ENCODE measurements around the gene ZNF628. TPM values are rescaled to one million over a fixed set of nuclear protein-coding genes. Genes with fewer than 3 reads are reported as not detected.

The ZNF628 gene
- total RNA-seq, 4 donors from 2014 or later = 2.4 to 13.0 (median 4.9) TPM

DNA sequence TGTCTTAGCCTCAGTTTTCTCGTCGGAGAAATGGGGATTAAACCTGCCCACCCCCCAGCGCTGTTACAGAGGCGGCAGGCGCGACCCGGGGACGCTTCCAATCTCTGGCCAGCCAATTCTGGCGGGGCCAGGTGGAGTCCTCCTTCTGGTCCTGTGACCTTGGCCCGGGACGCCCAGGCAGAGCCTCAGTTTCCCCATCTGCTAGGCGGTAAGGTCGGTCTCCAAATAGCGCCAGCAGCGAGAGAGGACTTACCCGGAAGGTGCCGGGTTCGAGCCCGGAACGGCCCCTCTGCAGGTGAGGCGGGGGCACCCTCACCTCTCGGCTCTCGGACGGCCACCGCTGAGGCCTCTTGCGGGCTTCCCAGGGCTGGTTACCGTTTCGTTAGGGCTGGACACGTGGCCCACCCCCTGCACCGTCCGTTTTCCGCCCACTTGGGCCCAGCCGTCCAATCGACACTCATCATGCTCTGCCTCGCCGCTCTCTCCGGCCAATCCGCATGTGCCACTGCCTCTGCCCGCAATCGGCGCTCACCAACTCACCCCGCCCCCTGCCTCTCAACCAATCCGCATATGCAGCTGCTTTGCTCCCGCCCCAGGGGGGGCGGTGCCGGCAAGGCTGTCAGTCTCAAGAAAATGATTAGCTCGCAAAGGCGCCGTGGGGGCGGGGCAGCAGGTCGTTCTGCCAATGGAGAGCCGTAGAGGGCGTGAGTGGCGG, 15.0 kb upstream of the ZNF628 start, which contains the start of gene ISOC2:
ISOC2 (minus strand) TSS at position 384 of the 715 bp plus-strand sequence. CDS start 5,156 bp downstream, outside the sequence.
- H3K27ac ChIP-seq = peak within 1 kb of the TSS; percentile 68 to 96 (median 92)
- peak; percentile 97 for ATAC-seq
- peak within 1 kb of the TSS; percentile 56 to 73 for H3K4me3 ChIP-seq
- no peaks in the 10 kb centered on the region for H3K27me3 ChIP-seq
- peak; percentile 54 for TF ChIP-seq POLR2AphosphoS5 (IDR thresholded peaks at IDR 0.05)
- TF ChIP-seq, protein P1, sequence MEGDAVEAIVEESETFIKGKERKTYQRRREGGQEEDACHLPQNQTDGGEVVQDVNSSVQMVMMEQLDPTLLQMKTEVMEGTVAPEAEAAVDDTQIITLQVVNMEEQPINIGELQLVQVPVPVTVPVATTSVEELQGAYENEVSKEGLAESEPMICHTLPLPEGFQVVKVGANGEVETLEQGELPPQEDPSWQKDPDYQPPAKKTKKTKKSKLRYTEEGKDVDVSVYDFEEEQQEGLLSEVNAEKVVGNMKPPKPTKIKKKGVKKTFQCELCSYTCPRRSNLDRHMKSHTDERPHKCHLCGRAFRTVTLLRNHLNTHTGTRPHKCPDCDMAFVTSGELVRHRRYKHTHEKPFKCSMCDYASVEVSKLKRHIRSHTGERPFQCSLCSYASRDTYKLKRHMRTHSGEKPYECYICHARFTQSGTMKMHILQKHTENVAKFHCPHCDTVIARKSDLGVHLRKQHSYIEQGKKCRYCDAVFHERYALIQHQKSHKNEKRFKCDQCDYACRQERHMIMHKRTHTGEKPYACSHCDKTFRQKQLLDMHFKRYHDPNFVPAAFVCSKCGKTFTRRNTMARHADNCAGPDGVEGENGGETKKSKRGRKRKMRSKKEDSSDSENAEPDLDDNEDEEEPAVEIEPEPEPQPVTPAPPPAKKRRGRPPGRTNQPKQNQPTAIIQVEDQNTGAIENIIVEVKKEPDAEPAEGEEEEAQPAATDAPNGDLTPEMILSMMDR (IDR thresholded peaks at IDR 0.05) = peak in 1 of 4 experiments; percentile 2
- TF ChIP-seq EP300 (IDR thresholded peaks at IDR 0.05) = no peak
- peak; percentile 57 to 68 for TF ChIP-seq POLR2A (IDR thresholded peaks at IDR 0.05)
- H3K9me3 ChIP-seq = no peaks in the 10 kb centered on the region
- H3K4me1 ChIP-seq = peaks cover 0 to 46% (median 5%) of the 10 kb centered on the region in 3 donors
- H3K36me3 ChIP-seq = peaks cover 0 to 7% of the 10 kb centered on the region in 2 donors
- WGBS, 2 donors (ENCODE audit: low coverage in 1 of 2) = 0% methylated on average over 2 of the region's 54 CpGs; no CpG with 5 or more reads in 1 of the 2 donors

DNA sequence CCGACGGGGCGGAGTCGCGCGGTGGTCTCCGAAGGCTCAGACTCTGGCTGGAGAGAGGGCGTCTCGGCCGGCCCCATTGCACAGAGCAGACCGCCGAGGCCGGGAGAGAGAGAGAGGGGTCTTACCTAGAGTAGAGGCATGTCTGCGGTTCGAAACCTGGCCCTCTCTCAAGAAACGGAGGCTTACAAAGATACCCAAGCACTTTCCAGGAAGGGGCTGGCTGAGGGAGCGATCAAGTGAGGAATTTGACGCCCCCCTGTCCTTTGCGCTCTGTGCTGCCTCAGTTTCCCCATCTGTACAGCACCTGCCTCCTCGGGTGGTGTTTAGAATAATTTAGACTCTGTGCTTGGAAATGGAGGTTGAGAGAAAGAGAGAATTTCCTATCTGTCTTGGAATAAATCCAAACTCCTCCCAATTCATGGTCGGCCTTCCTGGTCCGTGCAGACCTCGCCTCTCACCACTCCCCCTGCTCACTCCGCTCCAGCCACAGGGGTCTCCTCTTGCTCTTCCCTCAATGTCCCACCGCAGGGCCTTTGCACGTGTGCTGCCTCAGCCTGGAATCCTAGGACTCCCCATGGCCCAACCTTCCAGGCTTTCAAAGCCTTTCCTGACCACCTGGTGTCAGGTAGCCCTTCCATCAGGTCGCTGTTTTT, 14.3 kb upstream of the ZNF628 start:
- no peak for ATAC-seq

GRCh38 chr19:55462722-55463121, 13.7 kb upstream of the ZNF628 start:
- WGBS, 2 donors (ENCODE audit: low coverage in 1 of 2) = 80 to 100% methylated on average over 5 to 11 of the region's 11 CpGs
- ATAC-seq = no peak
- Histone ChIP-seq H3K27me3 (no peaks in the 10 kb centered on the region), H3K4me3 (no peak overlapping the region), H3K9me3 (no peaks in the 10 kb centered on the region), H3K36me3 (no peaks in the 10 kb centered on the region), H3K27ac (no peak overlapping the region), H3K4me1 (peaks cover 0 to 53% (median 5%) of the 10 kb centered on the region in 3 donors)
- no peak for TF ChIP-seq POLR2AphosphoS5 (IDR thresholded peaks at IDR 0.05)
- TF ChIP-seq, protein P1 (IDR thresholded peaks at IDR 0.05) = no peak
- no peak for TF ChIP-seq POLR2A (IDR thresholded peaks at IDR 0.05)
- no peak for TF ChIP-seq EP300 (IDR thresholded peaks at IDR 0.05)

More for the DNA sequence above, 14.3 kb upstream of the ZNF628 start:
- peaks cover 0 to 46% (median 5%) of the 10 kb centered on the region in 3 donors for H3K4me1 ChIP-seq
- TF ChIP-seq, protein P1 (IDR thresholded peaks at IDR 0.05) = no peak
- TF ChIP-seq POLR2A (IDR thresholded peaks at IDR 0.05) = peak in 1 of 2 donors; percentile 36
- H3K27me3 ChIP-seq = no peaks in the 10 kb centered on the region
- peak overlapping the region; percentile 42 to 73 for H3K4me3 ChIP-seq
- H3K9me3 ChIP-seq = no peaks in the 10 kb centered on the region
- WGBS, 2 donors (ENCODE audit: low coverage in 1 of 2) = 12 to 16% methylated on average over 14 to 21 of the region's 27 CpGs
- H3K27ac ChIP-seq = peak overlapping the region; percentile 47 to 93 (median 86)
- H3K36me3 ChIP-seq = peaks cover 0 to 1% of the 10 kb centered on the region in 2 donors

DNA sequence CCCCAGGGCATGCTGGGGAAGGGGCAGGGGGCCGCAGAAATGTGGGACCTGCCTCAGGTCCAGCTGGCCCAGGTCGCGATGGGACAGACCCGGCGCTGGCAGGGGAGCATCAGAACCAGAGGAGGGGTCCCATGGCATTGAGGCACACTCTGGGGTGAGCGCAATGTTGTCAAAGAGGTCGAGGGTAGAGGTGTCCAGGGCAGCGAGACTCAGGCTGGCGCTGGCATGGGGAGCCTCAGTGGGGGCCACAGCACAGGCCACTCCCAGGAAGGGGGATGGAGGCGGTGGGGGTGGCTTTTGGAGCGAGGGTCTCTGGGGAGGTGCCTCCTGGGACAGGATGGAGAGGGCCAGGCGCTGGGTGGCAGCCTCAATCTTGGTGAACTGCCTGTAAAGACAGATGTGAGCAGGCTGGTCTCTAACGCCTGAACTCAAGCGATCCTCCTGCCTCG, 12.8 kb upstream of the ZNF628 start:
- 58 to 100% methylated on average over 1 to 4 of the region's 15 CpGs for WGBS, 2 donors (ENCODE audit: low coverage in 1 of 2)
- no peak overlapping the region for H3K4me3 ChIP-seq
- no peak overlapping the region for H3K27ac ChIP-seq
- H3K4me1 ChIP-seq = peaks cover 0 to 53% (median 5%) of the 10 kb centered on the region in 3 donors
- no peak for ATAC-seq
- TF ChIP-seq POLR2AphosphoS5 (IDR thresholded peaks at IDR 0.05) = no peak
- no peak for TF ChIP-seq POLR2A (IDR thresholded peaks at IDR 0.05)
- no peak for TF ChIP-seq EP300 (IDR thresholded peaks at IDR 0.05)
- TF ChIP-seq, protein P1 (IDR thresholded peaks at IDR 0.05) = no peak
- H3K27me3 ChIP-seq = no peaks in the 10 kb centered on the region
- no peaks in the 10 kb centered on the region for H3K9me3 ChIP-seq
- H3K36me3 ChIP-seq = no peaks in the 10 kb centered on the region

Data from gastroesophageal sphincter (tissue), 4 donors.